Measurements from ENCODE around the gene ARHGAP4. TPM values are rescaled to one million over a fixed set of nuclear protein-coding genes. Genes with fewer than 3 reads are reported as not detected.
A peak's percentile ranks its signal among the peaks of the same experiment; 100 is the strongest.

The ARHGAP4 gene
- total RNA-seq, 1 donor from 2014 or later: 9.7 TPM

- DNase-seq (ENCODE audit: missing footprints) (no peak), ATAC-seq (no peak)
- intact Hi-C loops (cut with DNase I): no loop called here
Observed at GRCh38 chrX:153932220-153932915, 6.3 kb upstream of the ARHGAP4 start.

DNA sequence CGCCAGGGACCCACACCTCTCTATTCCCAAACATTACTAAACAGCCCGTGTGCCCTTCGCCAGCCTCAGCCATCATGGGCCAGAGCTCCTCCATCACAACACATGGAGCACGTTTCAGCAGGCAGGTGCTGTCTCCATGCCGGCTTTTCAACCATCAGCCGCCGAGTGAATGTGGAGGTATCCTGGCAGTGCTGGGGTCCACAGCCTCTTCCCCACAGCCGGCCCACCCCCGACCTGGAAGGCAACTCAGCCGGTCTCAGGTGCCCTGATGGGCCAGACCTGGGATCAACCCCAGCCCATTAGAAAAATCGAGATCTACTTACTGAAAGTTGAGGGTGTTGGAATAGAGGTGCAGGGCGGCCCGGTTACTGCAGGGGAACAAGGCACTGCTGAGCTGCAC, 5.7 kb upstream of the ARHGAP4 start:
- ATAC-seq (no peak), DNase-seq (ENCODE audit: missing footprints) (no peak)
- intact Hi-C loops (cut with DNase I): no loop called here

DNA sequence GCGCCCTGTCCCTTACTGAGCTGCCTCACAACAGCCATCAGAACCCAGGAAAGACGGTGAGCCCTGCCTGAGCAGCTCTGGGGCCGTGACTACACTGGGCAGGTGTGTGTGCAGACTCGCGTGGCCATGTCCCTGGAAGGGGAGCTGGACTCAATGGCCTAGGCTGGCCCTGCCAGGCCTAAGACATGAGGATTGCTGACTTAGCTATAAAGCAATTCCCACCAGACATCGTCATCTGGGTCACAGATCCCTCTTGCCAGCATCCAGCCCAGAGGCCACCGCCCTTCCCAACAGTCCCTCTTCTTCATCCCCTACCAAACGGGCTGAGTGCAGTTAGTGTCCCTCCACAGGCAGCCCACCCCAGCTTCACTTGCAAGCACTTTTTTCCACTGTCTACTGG, 5.1 kb upstream of the ARHGAP4 start:
- DNase-seq (ENCODE audit: missing footprints): no peak
- ATAC-seq: no peak
- intact Hi-C loops (cut with DNase I): no loop called here

DNA sequence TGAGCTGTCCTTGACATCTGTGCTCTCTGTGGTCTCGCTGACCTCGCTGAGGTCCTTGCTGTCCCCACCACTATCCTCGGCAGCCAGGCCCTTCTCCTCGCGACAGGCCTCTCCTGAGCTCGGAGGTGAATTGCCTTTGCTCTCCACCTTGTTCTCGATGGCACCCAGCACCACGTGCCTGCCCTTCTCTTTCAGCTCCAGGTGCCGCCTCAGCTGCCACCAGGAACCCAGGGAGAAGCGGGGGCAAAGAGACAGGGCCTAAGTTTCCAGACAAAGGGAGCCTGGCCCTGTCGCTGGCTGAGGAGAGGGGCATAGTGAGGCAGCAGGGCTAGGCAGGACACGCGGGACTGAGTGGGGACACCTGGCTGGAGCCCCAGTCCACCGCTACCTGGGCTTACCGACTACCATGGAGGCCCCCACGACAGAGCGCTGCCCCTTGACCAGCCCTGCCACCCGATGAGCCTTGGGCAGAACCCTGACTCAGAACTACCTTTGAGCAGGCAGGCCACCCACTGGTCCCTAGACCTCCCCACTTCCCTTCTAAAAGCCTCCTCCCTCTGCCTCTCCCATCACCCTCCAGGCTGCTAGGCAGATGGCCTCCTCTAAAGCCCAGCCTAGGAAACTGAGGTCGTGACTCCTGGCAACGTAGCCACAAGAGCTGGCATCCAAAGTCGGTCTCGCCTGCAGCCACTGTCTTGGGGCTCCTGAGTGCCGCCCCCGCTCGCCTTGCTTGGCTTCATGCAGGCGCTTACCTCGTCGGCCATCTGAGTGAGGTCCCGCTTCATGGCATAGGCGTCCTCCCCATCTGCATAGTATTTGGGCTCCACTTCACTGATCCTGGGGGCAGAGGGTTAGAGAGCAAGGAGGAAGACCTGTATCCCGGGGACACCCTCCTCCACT, 4.2 kb upstream of the ARHGAP4 start:
- no peak for ATAC-seq

GRCh38 chrX:153929576-153929975, 3.5 kb upstream of the ARHGAP4 start:
- intact Hi-C loops (cut with DNase I): no loop called here
- no peak for ATAC-seq
- DNase-seq (ENCODE audit: missing footprints): no peak

More for the DNA sequence above, 4.2 kb upstream of the ARHGAP4 start:
- no peak for DNase-seq (ENCODE audit: missing footprints)
- intact Hi-C loops (cut with DNase I): no loop called here

DNA sequence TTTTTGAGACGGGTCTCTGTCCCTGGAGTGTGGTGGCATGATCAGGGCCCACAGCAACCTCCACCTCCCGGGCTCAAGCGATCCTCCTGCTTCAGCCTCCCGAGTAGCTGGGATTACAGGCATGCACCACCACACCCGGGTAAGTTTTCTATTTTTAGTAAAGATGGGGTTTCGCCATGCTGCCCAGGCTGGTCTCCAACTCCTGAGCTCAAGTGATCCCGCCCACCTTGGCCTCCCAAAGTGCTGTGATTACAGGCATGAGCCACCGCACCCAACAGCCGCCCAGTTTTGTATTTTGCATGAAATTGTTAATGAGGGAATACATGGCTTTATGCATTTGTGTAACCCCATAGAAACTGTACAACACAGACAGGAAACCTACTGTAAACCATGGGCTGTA, 2.8 kb upstream of the ARHGAP4 start:
- DNase-seq (ENCODE audit: missing footprints) (no peak), ATAC-seq (no peak)
- intact Hi-C loops (cut with DNase I): loop anchor here (1.0 kb wide), 1 partner anchor 135 kb away; the partner anchor contains the start of genes IDH3G and SSR4

DNA sequence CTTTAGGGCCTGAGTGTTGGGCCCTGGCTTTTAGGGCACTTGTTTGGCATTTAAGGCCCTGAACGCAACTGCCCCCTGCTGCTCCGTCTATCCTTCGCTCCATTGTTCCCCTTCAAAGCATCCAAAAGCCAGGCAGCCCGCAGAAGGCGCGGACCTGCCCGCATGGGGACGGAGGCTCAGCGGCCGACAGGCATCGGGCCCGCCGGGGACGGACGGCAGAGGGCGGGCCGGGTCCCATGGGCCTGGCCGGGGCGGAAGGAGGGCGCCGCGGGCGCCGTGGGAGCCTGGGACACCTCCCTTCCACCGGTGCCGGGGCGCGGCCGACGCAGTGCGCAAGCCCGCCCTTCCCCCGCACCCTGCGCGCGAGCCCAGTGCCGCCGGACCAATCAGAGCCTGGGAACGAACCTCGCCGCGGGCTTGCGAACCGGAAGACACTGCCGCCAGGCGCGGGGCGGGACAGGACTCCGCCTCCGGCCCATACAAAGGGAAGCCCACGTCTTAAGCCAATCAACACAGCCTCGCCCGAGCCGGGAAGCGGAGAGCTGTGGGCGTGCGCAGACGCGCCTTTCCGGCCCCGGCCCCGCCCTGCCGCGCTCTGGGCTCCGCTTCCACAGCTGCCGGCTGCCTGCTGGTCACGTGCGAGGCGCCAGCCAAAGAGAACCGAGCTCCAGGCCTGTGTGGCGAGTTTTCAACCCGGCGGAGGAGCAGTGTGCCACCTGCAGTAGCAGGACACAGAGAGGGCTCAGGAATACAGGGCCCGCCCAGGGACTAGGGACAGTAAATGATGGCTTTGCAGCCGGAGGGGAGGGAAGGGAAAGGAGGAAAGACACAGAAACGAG, 2.1 kb upstream of the ARHGAP4 start:
- DNase-seq (ENCODE audit: missing footprints) (peak; percentile 97), ATAC-seq (peak; percentile 96)
- intact Hi-C loops (cut with DNase I): loop anchor here (1.0 kb wide), 1 partner anchor 134 kb away; the partner anchor contains the start of genes IDH3G and SSR4

GRCh38 chrX:153927672-153927921, 1.5 kb upstream of the ARHGAP4 start:
- intact Hi-C loops (cut with DNase I): no loop called here
- ATAC-seq (no peak), DNase-seq (ENCODE audit: missing footprints) (no peak)

GRCh38 chrX:153926858-153927671, 1.0 kb upstream of the ARHGAP4 start:
- DNase-seq (ENCODE audit: missing footprints): peak; percentile 81
- ATAC-seq: no peak
- intact Hi-C loops (cut with DNase I): no loop called here

GRCh38 chrX:153926552-153926857, 441 bp upstream of the ARHGAP4 start:
- intact Hi-C loops (cut with DNase I): no loop called here
- DNase-seq (ENCODE audit: missing footprints) (no peak), ATAC-seq (peak; percentile 6)

- intact Hi-C loops (cut with DNase I): no loop called here
- ATAC-seq (no peak), DNase-seq (ENCODE audit: missing footprints) (no peak)
Observed at GRCh38 chrX:153925387-153925738, 701 bp downstream of the ARHGAP4 start.

GRCh38 chrX:153924149-153924861, 1.8 kb downstream of the ARHGAP4 start:
- intact Hi-C loops (cut with DNase I): no loop called here
- DNase-seq (ENCODE audit: missing footprints): no peak
- no peak for ATAC-seq

- intact Hi-C loops (cut with DNase I): no loop called here
- DNase-seq (ENCODE audit: missing footprints): peak; percentile 89
- ATAC-seq: peak; percentile 50
Observed at GRCh38 chrX:153922932-153923857, 2.9 kb downstream of the ARHGAP4 start.

GRCh38 chrX:153921511-153922446, 4.3 kb downstream of the ARHGAP4 start:
- no peak for ATAC-seq
- intact Hi-C loops (cut with DNase I): no loop called here
- no peak for DNase-seq (ENCODE audit: missing footprints)

DNA sequence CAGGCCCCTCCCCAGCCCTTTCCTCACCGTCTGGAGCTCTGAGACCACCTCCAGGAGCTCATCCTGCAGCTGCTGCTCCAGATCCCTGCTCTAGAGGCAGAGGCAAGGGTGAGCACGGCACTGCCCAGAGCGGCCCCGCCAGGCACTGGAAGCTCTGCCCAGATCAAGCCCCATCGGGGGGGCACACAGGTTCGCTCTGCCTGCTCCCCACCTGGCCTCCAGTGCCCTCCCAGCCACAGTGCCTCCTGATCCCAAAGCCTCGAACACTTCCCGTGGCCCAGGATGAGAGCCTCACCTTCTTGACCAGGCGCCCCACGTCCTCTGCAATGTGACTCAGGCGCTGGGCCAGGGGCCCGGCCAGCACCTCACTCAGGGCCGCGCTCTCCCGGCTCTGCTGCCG, 5.0 kb downstream of the ARHGAP4 start:
- DNase-seq (ENCODE audit: missing footprints) (no peak), ATAC-seq (no peak)
- intact Hi-C loops (cut with DNase I): no loop called here

DNA sequence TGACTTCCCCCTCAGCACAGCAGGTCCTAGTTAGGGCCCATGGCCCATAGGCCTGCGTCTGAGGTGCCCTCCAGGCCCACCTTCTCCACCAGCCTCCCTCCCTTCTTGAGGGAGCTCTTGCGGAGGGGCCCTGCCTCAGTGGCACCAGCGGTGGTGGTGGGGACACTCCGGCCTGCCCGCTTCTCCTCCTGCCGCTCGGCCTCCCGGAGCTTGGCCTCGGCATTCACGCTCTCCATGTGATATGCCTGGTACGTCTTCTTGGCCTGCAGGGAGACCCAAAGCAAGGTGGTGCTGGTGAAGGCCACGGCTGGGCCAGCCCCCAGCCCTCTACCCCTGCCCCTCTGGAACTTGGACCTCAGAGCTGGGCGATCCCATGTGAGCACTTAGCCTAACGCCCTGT, 5.5 kb downstream of the ARHGAP4 start:
- DNase-seq (ENCODE audit: missing footprints): no peak
- ATAC-seq: no peak
- intact Hi-C loops (cut with DNase I): no loop called here
